Lung (tissue), 12 donors: ENCODE data around the gene DIRAS1. TPM values are rescaled to one million over a fixed set of nuclear protein-coding genes. Genes with fewer than 3 reads are reported as not detected.

Experiments used
- ATAC-seq: fragments of 200-7000 bp; cut with Tn5 transposase; one replicate; pipeline ENCODE4 v1.9.1; 2020; ENCODE audit warnings: moderate number of reproducible peaks; ENCODE audit not compliant: insufficient read depth, low FRiP score
- DNase-seq, 3 donors: peaks; one replicate each; pipeline ENCODE4 v3.0.0-alpha.2; 2013 to 2017
- H3K27ac ChIP-seq, 2 donors: one replicate each; pipeline ENCODE4 v1.5.1; 2013; ENCODE audit warnings: mild to moderate bottlenecking in 2 of 2, moderate library complexity in 2 of 2, control low read depth in 1 of 2, inconsistent platforms in 1 of 2, low read depth in 1 of 2, low read length in 1 of 2
- H3K27me3 ChIP-seq, 3 donors: one replicate each; pipeline ENCODE4 v1.5.1; 2013; ENCODE audit warnings: low read length in 2 of 3; ENCODE audit not compliant: control insufficient read depth in 3 of 3, insufficient read depth in 3 of 3
- H3K36me3 ChIP-seq, 4 donors: one replicate each; pipeline ENCODE4 v1.5.1; 2013; ENCODE audit warnings: low read length in 4 of 4, mild to moderate bottlenecking in 1 of 4, moderate library complexity in 1 of 4; ENCODE audit not compliant: control insufficient read depth in 4 of 4, insufficient read depth in 4 of 4
- H3K4me1 ChIP-seq, 5 donors: one replicate each; pipeline ENCODE4 v1.5.1; 2013; ENCODE audit warnings: low read length in 5 of 5, mild to moderate bottlenecking in 2 of 5, moderate library complexity in 1 of 5; ENCODE audit not compliant: control insufficient read depth in 5 of 5, insufficient read depth in 5 of 5
- H3K4me3 ChIP-seq: one replicate; pipeline ENCODE4 v1.5.1; 2013; ENCODE audit warnings: mild to moderate bottlenecking, control low read depth, moderate library complexity
- H3K9ac ChIP-seq, 2 donors: one replicate each; pipeline ENCODE4 v1.5.1; 2013; ENCODE audit warnings: low read length in 2 of 2, control low read depth in 1 of 2; ENCODE audit not compliant: insufficient read depth in 1 of 2
- H3K9me3 ChIP-seq, 4 donors: one replicate each; pipeline ENCODE4 v1.5.1; 2013; ENCODE audit warnings: low read length in 3 of 4, mild to moderate bottlenecking in 1 of 4, moderate library complexity in 1 of 4; ENCODE audit not compliant: control insufficient read depth in 4 of 4, insufficient read depth in 3 of 4
- CTCF ChIP-seq: IDR thresholded peaks from 2 replicates; pipeline ENCODE4 v1.5.1; 2012; ENCODE audit warnings: mild to moderate bottlenecking; ENCODE audit errors: control extremely low read depth, extremely low read depth
- WGBS, 2 donors: extraction: QIAGEN DNeasy Blood & Tissue Kit; methylation state at CpG; one replicate each; pipeline ENCODE4 v1.1.7; 2013; 5-methylcytosine and 5-hydroxymethylcytosine counted together
- polyA plus RNA-seq, 2 donors: library from polyadenylated mRNA; stranded (reverse); fragments of 200-250 nt; gene quantifications; one replicate each; pipeline ENCODE4 v1.2.1, GENCODE V29; 2013
- total RNA-seq, 2 donors: library from RNA; depleted of rRNA in 1 of 2; stranded (reverse); fragments of >200 nt in 1 of 2; gene quantifications; one replicate each; pipeline ENCODE4 v1.2.1, GENCODE V29; 2014 to 2021
- donor health status: control.
- donor health status: control.
- donor health status: Bipolar disorder and iron deficiency.
- donor health status: healthy.
- donor health status: DM: yes; HTN: yes; CAD: no.

Gene DIRAS1
- total and polyA plus RNA-seq, 4 donors, result 0.37 to 1.2 (median 0.58) TPM

- no peak for TF ChIP-seq CTCF
- Histone ChIP-seq H3K27me3 (peaks cover 0 to 2% (median 0%) of the 10 kb centered on the region in 3 donors), H3K4me3 (no peak overlapping the region), H3K36me3 (no peaks in the 10 kb centered on the region), H3K9ac (no peak overlapping the region), H3K4me1 (peaks cover 0 to 3% (median 0%) of the 10 kb centered on the region in 5 donors), H3K9me3 (peaks cover 0 to 12% (median under 1%) of the 10 kb centered on the region in 4 donors), H3K27ac (no peak overlapping the region)
- WGBS, 2 donors, result 83 to 84% methylated on average over 5 of the region's 5 CpGs
- DNase-seq (no peak), ATAC-seq (no peak)
Observed at GRCh38 chr19:2711875-2712205, 9.3 kb downstream of the DIRAS1 start.

- DNase-seq (no peak), ATAC-seq (no peak)
- no peak overlapping the region for H3K9ac ChIP-seq
- no peak for TF ChIP-seq CTCF
- peaks cover 0 to 3% (median 0%) of the 10 kb centered on the region in 5 donors for H3K4me1 ChIP-seq
- 53 to 60% methylated on average over 17 of the region's 17 CpGs for WGBS, 2 donors
- H3K27ac ChIP-seq, result no peak overlapping the region
- H3K36me3 ChIP-seq, result no peaks in the 10 kb centered on the region
- peaks cover 0 to 2% (median 0%) of the 10 kb centered on the region in 3 donors for H3K27me3 ChIP-seq
- peaks cover 0 to 12% (median under 1%) of the 10 kb centered on the region in 4 donors for H3K9me3 ChIP-seq
- H3K4me3 ChIP-seq, result no peak overlapping the region
Observed at GRCh38 chr19:2711172-2711874, 9.8 kb downstream of the DIRAS1 start.

- no peak for TF ChIP-seq CTCF
- Histone ChIP-seq H3K4me3 (no peak overlapping the region), H3K27me3 (peaks cover 0 to 14% (median 13%) of the 10 kb centered on the region in 3 donors), H3K4me1 (peaks cover 0 to 8% (median 0%) of the 10 kb centered on the region in 5 donors), H3K9ac (no peak overlapping the region), H3K36me3 (no peaks in the 10 kb centered on the region), H3K9me3 (no peaks in the 10 kb centered on the region), H3K27ac (no peak overlapping the region)
- DNase-seq (no peak), ATAC-seq (no peak)
- WGBS, 2 donors, result 96 to 97% methylated on average over 5 of the region's 5 CpGs
Observed at GRCh38 chr19:2706251-2706650, 14.9 kb downstream of the DIRAS1 start.
